ENCODE data around the gene SIX2.

GRCh38 chr2:45014016-45014702, 4.9 kb upstream of the SIX2 start:
- peak; percentile 35; the same call in 1 of the 2 replicates for TF ChIP-seq YY1 (IDR thresholded peaks at IDR 0.05; ENCODE audit: low read depth)
- no peak for TF ChIP-seq CREB1 (IDR thresholded peaks at IDR 0.05; ENCODE audit: low read depth)
- no peak for TF ChIP-seq REST (IDR thresholded peaks at IDR 0.05; ENCODE audit: low read depth)
- TF ChIP-seq CEBPB (IDR thresholded peaks at IDR 0.05): peak; percentile 65; the same call in 1 of the 2 replicates
- peak; percentile 17; the same call in 1 of the 2 replicates for TF ChIP-seq MAX (IDR thresholded peaks at IDR 0.05)
- no peak for TF ChIP-seq TCF12 (IDR thresholded peaks at IDR 0.05; ENCODE audit: low read depth)

All from Ishikawa (cell line).